Neural cell (in vitro differentiated cells): ENCODE measurements around the gene ZMAT5. TPM values are rescaled to one million over a fixed set of nuclear protein-coding genes. Genes with fewer than 3 reads are reported as not detected.

Source experiments
- H2AFZ ChIP-seq: fragments of 200-600, 300-800 bp; sonication (generic), shearing (Covaris generic); 2 replicates; pipeline ENCODE4 v1.6.0; 2014; ENCODE audit warnings: low read depth, mild to moderate bottlenecking, antibody characterized with exemption, low read length, moderate library complexity
- H3F3A ChIP-seq: fragments of 200-600 bp; shearing (Covaris generic); 2 replicates; pipeline ENCODE4 v1.6.1; 2016; ENCODE audit warnings: mild to moderate bottlenecking, moderate library complexity, mixed read lengths, antibody characterized with exemption, low read length; ENCODE audit not compliant: insufficient read depth, poor library complexity, severe bottlenecking
- H3K27ac ChIP-seq: fragments of 200-600, 300-800 bp; sonication (generic), shearing (Covaris generic); 2 replicates; pipeline ENCODE4 v1.5.1; 2014; ENCODE audit warnings: mild to moderate bottlenecking, low read length, moderate library complexity
- H3K27me3 ChIP-seq: fragments of 300-800, 200-600 bp; sonication (generic), shearing (Covaris generic); 2 replicates; pipeline ENCODE4 v1.6.0; 2014; ENCODE audit warnings: mild to moderate bottlenecking, low read depth, low read length, moderate library complexity; ENCODE audit not compliant: insufficient read depth
- H3K36me3 ChIP-seq: fragments of 300-800, 200-600 bp; sonication (generic), shearing (Covaris generic); 2 replicates; pipeline ENCODE4 v1.5.1; 2014; ENCODE audit warnings: mild to moderate bottlenecking, antibody characterized with exemption, low read length, moderate library complexity; ENCODE audit not compliant: insufficient read depth
- H3K4me2 ChIP-seq: fragments of 300-800, 200-600 bp; sonication (generic), shearing (Covaris generic); 2 replicates; pipeline ENCODE4 v1.6.0; 2014; ENCODE audit warnings: mild to moderate bottlenecking, low read length
- H3K4me3 ChIP-seq: fragments of 300-800, 200-600 bp; sonication (generic), shearing (Covaris generic); 2 replicates; pipeline ENCODE4 v1.5.1; 2014; ENCODE audit warnings: mild to moderate bottlenecking, low read length, moderate library complexity
- H3K79me2 ChIP-seq: fragments of 200-600 bp; shearing (Covaris generic); replicated peaks from 2 replicates; pipeline ENCODE4 v1.6.0; 2014; ENCODE audit warnings: mild to moderate bottlenecking, low read length, moderate library complexity; ENCODE audit not compliant: insufficient read depth
- H3K9ac ChIP-seq: fragments of 300-800, 200-600 bp; sonication (generic), shearing (Covaris generic); 2 replicates; pipeline ENCODE4 v1.6.1; 2016; ENCODE audit warnings: mild to moderate bottlenecking, low read length, mixed read lengths
- H3K9me2 ChIP-seq: fragments of 200-600 bp; shearing (Covaris generic); 2 replicates; pipeline ENCODE4 v1.6.1; 2016; ENCODE audit warnings: mild to moderate bottlenecking, low read length, mixed read lengths; ENCODE audit not compliant: insufficient read depth
- H3K9me3 ChIP-seq: fragments of 200-600, 300-800 bp; sonication (generic), shearing (Covaris generic); 2 replicates; pipeline ENCODE4 v1.6.1; 2016; ENCODE audit warnings: mild to moderate bottlenecking, mixed run types, low read length, moderate library complexity, mixed read lengths
- H4K20me1 ChIP-seq: fragments of 200-600 bp; shearing (Covaris generic); 2 replicates; pipeline ENCODE4 v1.6.1; 2016; ENCODE audit warnings: mild to moderate bottlenecking, mixed run types; ENCODE audit not compliant: insufficient read depth
- EP300 ChIP-seq: fragments of 450-650 bp; conservative IDR thresholded peaks from 2 replicates; pipeline ENCODE4 v1.6.1; 2014; ENCODE audit warnings: antibody characterized with exemption, mild to moderate bottlenecking, moderate library complexity; ENCODE audit not compliant: poor library complexity, severe bottlenecking
- EZH2 ChIP-seq: fragments of 200-600, 300-800 bp; shearing (Covaris generic), sonication (generic); IDR thresholded peaks from 2 replicates; pipeline ENCODE4 v1.6.1; 2014; ENCODE audit warnings: antibody characterized with exemption, low read length, borderline replicate concordance, mild to moderate bottlenecking; ENCODE audit not compliant: insufficient read depth, poor library complexity, severe bottlenecking
- MXI1 ChIP-seq: fragments of 450-650 bp; conservative IDR thresholded peaks from 2 replicates; pipeline ENCODE4 v1.6.1; 2014; ENCODE audit warnings: antibody characterized with exemption, mild to moderate bottlenecking; ENCODE audit not compliant: poor library complexity, severe bottlenecking
- POLR2AphosphoS5 ChIP-seq: IDR thresholded peaks from 2 replicates; pipeline ENCODE4 v1.6.1; 2012
- RAD21 ChIP-seq: fragments of 450-650 bp; conservative IDR thresholded peaks from 2 replicates; pipeline ENCODE4 v1.6.1; 2014; ENCODE audit warnings: antibody characterized with exemption, mild to moderate bottlenecking, moderate library complexity
- REST ChIP-seq: IDR thresholded peaks from 2 replicates; pipeline ENCODE4 v1.6.1; 2012; ENCODE audit warnings: borderline replicate concordance
- SMC3 ChIP-seq: fragments of 450-650 bp; conservative IDR thresholded peaks from 2 replicates; pipeline ENCODE4 v1.6.1; 2014; ENCODE audit warnings: antibody characterized with exemption, mild to moderate bottlenecking, moderate library complexity; ENCODE audit not compliant: poor library complexity
- TAF1 ChIP-seq: IDR thresholded peaks from 2 replicates; pipeline ENCODE4 v1.6.1; 2012; ENCODE audit warnings: low read depth
- polyA plus RNA-seq: library from polyadenylated mRNA; depleted of rRNA; stranded (reverse); fragments of >200 nt; gene quantifications from 2 replicates; pipeline ENCODE4 v1.2.3, GENCODE V29; 2014
- TF ChIP-seq, protein P1 (sequence below): fragments of 450-650 bp; IDR thresholded peaks from 2 replicates; pipeline ENCODE4 v1.5.1; 2014; ENCODE audit warnings: antibody characterized with exemption, mild to moderate bottlenecking, moderate library complexity; ENCODE audit not compliant: poor library complexity, severe bottlenecking

ZMAT5 gene
- polyA plus RNA-seq, 1 donor from 2014 or later, result 54.9 TPM

DNA sequence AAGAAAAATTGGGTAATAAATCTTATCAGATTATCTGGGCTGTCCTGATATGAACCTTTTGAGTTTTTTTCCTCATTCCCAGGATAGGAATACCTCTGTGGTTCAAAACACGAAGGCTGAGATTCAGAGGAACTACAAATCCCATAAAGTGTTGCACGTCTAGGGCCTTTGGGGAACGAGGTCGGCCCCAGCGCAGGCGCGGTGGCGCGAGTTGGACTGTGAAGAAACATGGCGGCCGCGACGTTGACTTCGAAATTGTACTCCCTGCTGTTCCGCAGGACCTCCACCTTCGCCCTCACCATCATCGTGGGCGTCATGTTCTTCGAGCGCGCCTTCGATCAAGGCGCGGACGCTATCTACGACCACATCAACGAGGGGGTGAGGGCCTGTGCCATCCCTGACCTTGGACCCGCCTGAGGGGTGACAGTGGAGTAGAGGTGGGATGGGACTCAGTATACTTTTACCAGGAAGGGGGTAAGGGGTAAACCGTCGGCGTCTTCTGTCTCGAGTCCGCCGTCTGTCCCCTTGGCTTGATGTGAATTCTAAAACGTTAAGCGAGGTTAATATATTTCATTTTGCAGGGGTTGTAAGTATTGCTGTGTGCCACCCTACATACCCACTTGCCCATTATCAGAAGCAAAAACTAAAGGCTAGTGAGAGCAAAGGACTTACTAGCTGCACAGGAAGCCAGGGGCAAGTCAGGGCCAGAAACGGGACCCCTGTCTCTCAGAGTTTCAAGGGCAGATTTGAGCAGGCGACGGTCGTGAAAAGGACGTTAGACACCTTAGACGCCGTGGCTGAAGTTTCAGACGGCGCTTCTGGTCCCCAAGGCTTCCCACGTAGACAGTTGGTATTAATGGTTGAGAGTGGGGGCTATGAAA lies 604 bp upstream of the ZMAT5 start, which contains the start of gene UQCR10:
UQCR10 (plus strand) TSS at position 199 of the 881 bp plus-strand sequence; CDS start at position 229, 30 bp downstream.
- no peaks in the 10 kb centered on the region for H3F3A ChIP-seq
- no peaks in the 10 kb centered on the region for H3K9me3 ChIP-seq
- peaks cover 16% of the 10 kb centered on the region for H3K79me2 ChIP-seq
- H3K9me2 ChIP-seq, result no peaks in the 10 kb centered on the region
- H3K27me3 ChIP-seq, result no peaks in the 10 kb centered on the region
- peak within 1 kb of the TSS; percentile 88 for H3K4me3 ChIP-seq
- peak within 1 kb of the TSS; percentile 95 for H3K4me2 ChIP-seq
- H3K27ac ChIP-seq, result peak within 1 kb of the TSS; percentile 81
- no peaks in the 10 kb centered on the region for H4K20me1 ChIP-seq
- peak within 1 kb of the TSS; percentile 89 for H3K9ac ChIP-seq
- peak within 1 kb of the TSS; percentile 78 for H2AFZ ChIP-seq
- peak; percentile 56 for TF ChIP-seq MXI1
- peak; percentile 25 for TF ChIP-seq RAD21
- peak; percentile 96 for TF ChIP-seq POLR2AphosphoS5
- TF ChIP-seq REST, result peak; percentile 73
- peak; percentile 90 for TF ChIP-seq TAF1
- peak; percentile 15 for TF ChIP-seq EP300
- TF ChIP-seq, protein P1, sequence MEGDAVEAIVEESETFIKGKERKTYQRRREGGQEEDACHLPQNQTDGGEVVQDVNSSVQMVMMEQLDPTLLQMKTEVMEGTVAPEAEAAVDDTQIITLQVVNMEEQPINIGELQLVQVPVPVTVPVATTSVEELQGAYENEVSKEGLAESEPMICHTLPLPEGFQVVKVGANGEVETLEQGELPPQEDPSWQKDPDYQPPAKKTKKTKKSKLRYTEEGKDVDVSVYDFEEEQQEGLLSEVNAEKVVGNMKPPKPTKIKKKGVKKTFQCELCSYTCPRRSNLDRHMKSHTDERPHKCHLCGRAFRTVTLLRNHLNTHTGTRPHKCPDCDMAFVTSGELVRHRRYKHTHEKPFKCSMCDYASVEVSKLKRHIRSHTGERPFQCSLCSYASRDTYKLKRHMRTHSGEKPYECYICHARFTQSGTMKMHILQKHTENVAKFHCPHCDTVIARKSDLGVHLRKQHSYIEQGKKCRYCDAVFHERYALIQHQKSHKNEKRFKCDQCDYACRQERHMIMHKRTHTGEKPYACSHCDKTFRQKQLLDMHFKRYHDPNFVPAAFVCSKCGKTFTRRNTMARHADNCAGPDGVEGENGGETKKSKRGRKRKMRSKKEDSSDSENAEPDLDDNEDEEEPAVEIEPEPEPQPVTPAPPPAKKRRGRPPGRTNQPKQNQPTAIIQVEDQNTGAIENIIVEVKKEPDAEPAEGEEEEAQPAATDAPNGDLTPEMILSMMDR, result no peak
- TF ChIP-seq EZH2, result no peak
- TF ChIP-seq SMC3, result peak; percentile 42
- H3K36me3 ChIP-seq, result no peaks in the 10 kb centered on the region

- H4K20me1 ChIP-seq, result no peaks in the 10 kb centered on the region
- H3K27me3 ChIP-seq, result no peaks in the 10 kb centered on the region
- peak overlapping the region; percentile 61 for H3K4me2 ChIP-seq
- no peaks in the 10 kb centered on the region for H3F3A ChIP-seq
- peaks cover 16% of the 10 kb centered on the region for H3K79me2 ChIP-seq
- H3K9me2 ChIP-seq, result no peaks in the 10 kb centered on the region
- H2AFZ ChIP-seq, result peak overlapping the region; percentile 27
- TF ChIP-seq TAF1 (no peak), EP300 (no peak), POLR2AphosphoS5 (no peak), RAD21 (no peak), REST (no peak), SMC3 (no peak), MXI1 (no peak), EZH2 (no peak)
- TF ChIP-seq, protein P1, result no peak
- peak overlapping the region; percentile 88 for H3K4me3 ChIP-seq
- peak overlapping the region; percentile 54 for H3K27ac ChIP-seq
- no peaks in the 10 kb centered on the region for H3K9me3 ChIP-seq
- no peaks in the 10 kb centered on the region for H3K36me3 ChIP-seq
- H3K9ac ChIP-seq, result peak overlapping the region; percentile 89
Observed at GRCh38 chr22:29765905-29766631, 739 bp downstream of the ZMAT5 start.
